HepG2 (cell line): ENCODE measurements around the gene USF2. TPM values are rescaled to one million over a fixed set of nuclear protein-coding genes. Genes with fewer than 3 reads are reported as not detected.

Experiments used
- ADNP ChIP-seq: sonication (generic); formaldehyde crosslinking; IDR thresholded peaks from 2 replicates; pipeline ENCODE4 v1.4.0; 2020; ENCODE audit warnings: missing genetic modification reagents
- DR1 ChIP-seq: sonication (generic); formaldehyde crosslinking; IDR thresholded peaks from 2 replicates; pipeline ENCODE4 v1.8.0; 2021; ENCODE audit warnings: mild to moderate bottlenecking, missing genetic modification reagents, inconsistent platforms
- GATAD1 ChIP-seq: IDR thresholded peaks from 2 replicates; pipeline ENCODE4 v1.6.1; 2016; ENCODE audit warnings: missing genetic modification reagents, missing compliant biosample characterization
- HCFC1 ChIP-seq: fragments of 150-350 bp; IDR thresholded peaks from 2 replicates; pipeline ENCODE4 v1.6.1; 2014; ENCODE audit warnings: low read depth, low read length
- HOXA9 ChIP-seq: sonication (generic); formaldehyde crosslinking; IDR thresholded peaks from 2 replicates; pipeline ENCODE4 v1.8.1; 2022; ENCODE audit warnings: missing genetic modification reagents, mild to moderate bottlenecking, moderate library complexity, borderline replicate concordance
- KAT8 ChIP-seq: IDR thresholded peaks from 2 replicates; pipeline ENCODE4 v1.6.1; 2016; ENCODE audit warnings: missing genetic modification reagents, missing compliant biosample characterization
- KLF12 ChIP-seq: sonication (generic); formaldehyde crosslinking; IDR thresholded peaks from 2 replicates; pipeline ENCODE4 v1.4.0; 2020; ENCODE audit warnings: missing genetic modification reagents, borderline replicate concordance
- MBD4 ChIP-seq: IDR thresholded peaks from 2 replicates; pipeline ENCODE4 v1.6.1; 2012; ENCODE audit warnings: low read length, inconsistent platforms, borderline replicate concordance
- MED1 ChIP-seq: sonication (generic); formaldehyde crosslinking; IDR thresholded peaks from 2 replicates; pipeline ENCODE4 v1.4.0; 2020; ENCODE audit warnings: missing genetic modification reagents
- NR3C1 ChIP-seq: sonication (generic); formaldehyde crosslinking; IDR thresholded peaks from 2 replicates; pipeline ENCODE4 v1.4.0; 2020; ENCODE audit warnings: missing genetic modification reagents
- RBM22 ChIP-seq: fragments of 200-400 bp; formaldehyde crosslinking; optimal IDR thresholded peaks from 2 replicates; pipeline ENCODE3; 2017; ENCODE audit warnings: mild to moderate bottlenecking, low read length, moderate library complexity
- SPEN ChIP-seq: sonication (generic); formaldehyde crosslinking; IDR thresholded peaks from 2 replicates; pipeline ENCODE4 v1.5.1; 2020; ENCODE audit warnings: low read depth, mild to moderate bottlenecking, missing genetic modification reagents
- TBL1XR1 ChIP-seq: fragments of 150-350 bp; IDR thresholded peaks from 2 replicates; pipeline ENCODE4 v1.6.1; 2014; ENCODE audit warnings: borderline replicate concordance, low read length; ENCODE audit not compliant: partially characterized antibody
- ZFP1 ChIP-seq: IDR thresholded peaks from 2 replicates; pipeline ENCODE4 v1.6.1; 2016
- ZIK1 ChIP-seq: sonication (generic); formaldehyde crosslinking; IDR thresholded peaks from 2 replicates; pipeline ENCODE4 v1.5.0; 2020; ENCODE audit warnings: mild to moderate bottlenecking, low read depth, missing genetic modification reagents, borderline replicate concordance
- ZNF660 ChIP-seq: sonication (generic); formaldehyde crosslinking; IDR thresholded peaks from 2 replicates; pipeline ENCODE4 v1.5.1; 2020; ENCODE audit warnings: mild to moderate bottlenecking, low read depth, missing genetic modification reagents, borderline replicate concordance
- ZNF777 ChIP-seq: sonication (generic); formaldehyde crosslinking; IDR thresholded peaks from 2 replicates; pipeline ENCODE4 v1.4.0; 2020; ENCODE audit warnings: missing genetic modification reagents
- polyA plus RNA-seq, 8 experiments: library from polyadenylated mRNA; depleted of rRNA in 3 of 8; stranded (reverse) in 7 of 8; unstranded in 1 of 8; fragments of >200 nt; fragmentation: Illumina TruSeq in 4 of 8; extraction: Trizol in 4 of 8; gene quantifications; 2 replicates each; pipeline versions ENCODE4 v1.2.1 to v1.2.3, GENCODE V29; 2011 to 2016; ENCODE audit warnings: low read depth in 4 of 8, missing spikeins in 1 of 8, mixed read lengths in 1 of 8; ENCODE audit not compliant: insufficient read depth in 1 of 8
- total RNA-seq, 5 experiments: library from RNA; depleted of rRNA; stranded (reverse); fragments of >200 nt; fragmentation: Illumina TruSeq; extraction: Trizol; gene quantifications; 2 replicates each; pipeline ENCODE4 v1.2.3, GENCODE V29; 2016; ENCODE audit warnings: low read depth in 1 of 5
- TF ChIP-seq, protein P1 (sequence below): sonication (generic); formaldehyde crosslinking; IDR thresholded peaks from 2 replicates; pipeline ENCODE4 v1.5.1; 2020; ENCODE audit warnings: missing genetic modification reagents, mild to moderate bottlenecking, borderline replicate concordance
- TF ChIP-seq, protein P2 (sequence below): sonication (generic); formaldehyde crosslinking; IDR thresholded peaks from 2 replicates; pipeline ENCODE4 v1.4.0; 2020; ENCODE audit warnings: missing genetic modification reagents, borderline replicate concordance
- TF ChIP-seq, protein P3 (sequence below): sonication (generic); formaldehyde crosslinking; conservative IDR thresholded peaks from 2 replicates; pipeline ENCODE4 v1.8.0; 2022; ENCODE audit warnings: mild to moderate bottlenecking, moderate library complexity, missing genetic modification reagents
- TF ChIP-seq, protein P4 (sequence below): sonication (generic); formaldehyde crosslinking; IDR thresholded peaks from 2 replicates; pipeline ENCODE4 v1.8.0; 2022; ENCODE audit warnings: mild to moderate bottlenecking, missing genetic modification reagents

USF2 gene
- total and polyA plus RNA-seq, 2 of the 13 experiments (the other 11 are each of a cell fraction or from before 2014, with no cell fraction given), result 54.9 to 106 TPM

DNA sequence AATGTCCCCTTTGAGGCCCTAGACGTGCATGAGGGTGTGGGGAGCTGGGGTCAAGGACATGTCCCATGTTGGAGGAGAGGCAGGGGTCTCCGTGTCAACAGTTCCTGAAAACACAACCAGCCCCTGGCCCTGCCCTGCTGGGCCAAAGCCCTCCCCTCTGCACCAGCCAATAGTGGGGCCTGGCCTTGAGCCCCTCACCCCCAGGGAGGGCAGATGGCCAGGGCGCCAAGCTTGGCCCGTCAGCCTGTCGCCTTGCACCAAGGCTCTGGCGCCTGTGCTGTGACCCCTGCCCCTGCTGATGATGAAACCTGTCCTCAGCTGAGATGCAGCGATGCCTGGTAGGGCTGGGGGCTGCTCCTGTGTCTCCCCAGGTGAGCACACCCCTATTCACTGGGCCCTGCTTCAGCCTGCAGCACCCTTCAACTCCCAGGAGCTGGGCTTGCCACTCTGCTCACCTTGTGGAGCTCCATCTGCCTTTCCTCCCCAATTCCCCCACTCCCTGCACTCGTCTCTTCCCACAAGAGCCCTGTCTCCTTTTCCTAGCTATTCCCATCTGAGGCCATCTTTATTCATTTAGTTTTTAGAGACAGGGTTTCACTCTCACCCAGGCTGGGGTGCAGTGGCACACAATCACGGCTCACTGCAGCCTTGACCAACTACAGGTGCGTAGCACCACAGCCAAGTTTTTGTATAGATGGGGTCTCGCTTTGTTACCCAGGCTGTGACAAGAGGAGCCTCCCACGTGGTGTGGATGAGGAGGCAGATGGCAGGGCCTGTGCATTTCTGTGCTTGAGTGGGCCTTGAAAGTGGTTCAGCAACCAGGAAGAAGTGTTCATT lies 11.4 kb downstream of the USF2 start (continued):
- TF ChIP-seq, protein P1, sequence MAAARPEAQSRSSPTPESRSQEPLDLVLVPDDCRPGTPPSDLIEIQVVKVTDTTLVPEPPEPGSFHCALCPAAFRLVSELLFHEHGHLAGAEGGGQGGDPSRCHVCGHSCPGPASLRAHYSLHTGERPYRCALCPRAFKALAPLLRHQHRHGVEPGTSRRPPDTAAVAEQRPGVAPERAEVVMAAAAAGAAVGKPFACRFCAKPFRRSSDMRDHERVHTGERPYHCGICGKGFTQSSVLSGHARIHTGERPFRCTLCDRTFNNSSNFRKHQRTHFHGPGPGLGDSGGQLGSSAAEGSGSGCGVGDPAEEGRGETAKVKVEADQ (CRISPR knock-in tag), result no peak
- TF ChIP-seq MBD4 (no peak), ZNF660 (no peak), SPEN (CRISPR knock-in tag) (no peak), KAT8 (CRISPR knock-in tag) (peak; percentile 30; the same call in 1 of the 2 replicates), KLF12 (no peak), RBM22 (peak; percentile 17), HCFC1 (no peak), ZFP1 (CRISPR knock-in tag) (no peak), ADNP (CRISPR knock-in tag) (no peak), GATAD1 (CRISPR knock-in tag) (no peak), ZNF777 (CRISPR knock-in tag) (0 out of 2 replicates have a peak, but pooled peaks have one; percentile 19), MED1 (peak; percentile 69; the same call in 1 of the 2 replicates), TBL1XR1 (no peak), ZIK1 (no peak), DR1 (CRISPR knock-in tag) (no peak), HOXA9 (CRISPR knock-in tag) (no peak), NR3C1 (CRISPR knock-in tag) (no peak)
- TF ChIP-seq, protein P2, sequence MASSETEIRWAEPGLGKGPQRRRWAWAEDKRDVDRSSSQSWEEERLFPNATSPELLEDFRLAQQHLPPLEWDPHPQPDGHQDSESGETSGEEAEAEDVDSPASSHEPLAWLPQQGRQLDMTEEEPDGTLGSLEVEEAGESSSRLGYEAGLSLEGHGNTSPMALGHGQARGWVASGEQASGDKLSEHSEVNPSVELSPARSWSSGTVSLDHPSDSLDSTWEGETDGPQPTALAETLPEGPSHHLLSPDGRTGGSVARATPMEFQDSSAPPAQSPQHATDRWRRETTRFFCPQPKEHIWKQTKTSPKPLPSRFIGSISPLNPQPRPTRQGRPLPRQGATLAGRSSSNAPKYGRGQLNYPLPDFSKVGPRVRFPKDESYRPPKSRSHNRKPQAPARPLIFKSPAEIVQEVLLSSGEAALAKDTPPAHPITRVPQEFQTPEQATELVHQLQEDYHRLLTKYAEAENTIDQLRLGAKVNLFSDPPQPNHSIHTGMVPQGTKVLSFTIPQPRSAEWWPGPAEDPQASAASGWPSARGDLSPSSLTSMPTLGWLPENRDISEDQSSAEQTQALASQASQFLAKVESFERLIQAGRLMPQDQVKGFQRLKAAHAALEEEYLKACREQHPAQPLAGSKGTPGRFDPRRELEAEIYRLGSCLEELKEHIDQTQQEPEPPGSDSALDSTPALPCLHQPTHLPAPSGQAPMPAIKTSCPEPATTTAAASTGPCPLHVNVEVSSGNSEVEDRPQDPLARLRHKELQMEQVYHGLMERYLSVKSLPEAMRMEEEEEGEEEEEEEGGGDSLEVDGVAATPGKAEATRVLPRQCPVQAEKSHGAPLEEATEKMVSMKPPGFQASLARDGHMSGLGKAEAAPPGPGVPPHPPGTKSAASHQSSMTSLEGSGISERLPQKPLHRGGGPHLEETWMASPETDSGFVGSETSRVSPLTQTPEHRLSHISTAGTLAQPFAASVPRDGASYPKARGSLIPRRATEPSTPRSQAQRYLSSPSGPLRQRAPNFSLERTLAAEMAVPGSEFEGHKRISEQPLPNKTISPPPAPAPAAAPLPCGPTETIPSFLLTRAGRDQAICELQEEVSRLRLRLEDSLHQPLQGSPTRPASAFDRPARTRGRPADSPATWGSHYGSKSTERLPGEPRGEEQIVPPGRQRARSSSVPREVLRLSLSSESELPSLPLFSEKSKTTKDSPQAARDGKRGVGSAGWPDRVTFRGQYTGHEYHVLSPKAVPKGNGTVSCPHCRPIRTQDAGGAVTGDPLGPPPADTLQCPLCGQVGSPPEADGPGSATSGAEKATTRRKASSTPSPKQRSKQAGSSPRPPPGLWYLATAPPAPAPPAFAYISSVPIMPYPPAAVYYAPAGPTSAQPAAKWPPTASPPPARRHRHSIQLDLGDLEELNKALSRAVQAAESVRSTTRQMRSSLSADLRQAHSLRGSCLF (CRISPR knock-in tag), result no peak
- TF ChIP-seq, protein P3, sequence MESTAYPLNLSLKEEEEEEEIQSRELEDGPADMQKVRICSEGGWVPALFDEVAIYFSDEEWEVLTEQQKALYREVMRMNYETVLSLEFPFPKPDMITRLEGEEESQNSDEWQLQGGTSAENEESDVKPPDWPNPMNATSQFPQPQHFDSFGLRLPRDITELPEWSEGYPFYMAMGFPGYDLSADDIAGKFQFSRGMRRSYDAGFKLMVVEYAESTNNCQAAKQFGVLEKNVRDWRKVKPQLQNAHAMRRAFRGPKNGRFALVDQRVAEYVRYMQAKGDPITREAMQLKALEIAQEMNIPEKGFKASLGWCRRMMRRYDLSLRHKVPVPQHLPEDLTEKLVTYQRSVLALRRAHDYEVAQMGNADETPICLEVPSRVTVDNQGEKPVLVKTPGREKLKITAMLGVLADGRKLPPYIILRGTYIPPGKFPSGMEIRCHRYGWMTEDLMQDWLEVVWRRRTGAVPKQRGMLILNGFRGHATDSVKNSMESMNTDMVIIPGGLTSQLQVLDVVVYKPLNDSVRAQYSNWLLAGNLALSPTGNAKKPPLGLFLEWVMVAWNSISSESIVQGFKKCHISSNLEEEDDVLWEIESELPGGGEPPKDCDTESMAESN, result no peak
- TF ChIP-seq, protein P4, sequence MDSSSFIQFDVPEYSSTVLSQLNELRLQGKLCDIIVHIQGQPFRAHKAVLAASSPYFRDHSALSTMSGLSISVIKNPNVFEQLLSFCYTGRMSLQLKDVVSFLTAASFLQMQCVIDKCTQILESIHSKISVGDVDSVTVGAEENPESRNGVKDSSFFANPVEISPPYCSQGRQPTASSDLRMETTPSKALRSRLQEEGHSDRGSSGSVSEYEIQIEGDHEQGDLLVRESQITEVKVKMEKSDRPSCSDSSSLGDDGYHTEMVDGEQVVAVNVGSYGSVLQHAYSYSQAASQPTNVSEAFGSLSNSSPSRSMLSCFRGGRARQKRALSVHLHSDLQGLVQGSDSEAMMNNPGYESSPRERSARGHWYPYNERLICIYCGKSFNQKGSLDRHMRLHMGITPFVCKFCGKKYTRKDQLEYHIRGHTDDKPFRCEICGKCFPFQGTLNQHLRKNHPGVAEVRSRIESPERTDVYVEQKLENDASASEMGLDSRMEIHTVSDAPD (CRISPR knock-in tag), result no peak; the same call in 1 of the 2 replicates
